Measurements from ENCODE around the gene JAZF1.
"Not testable (repeated sequence)": the region's sequence is repeated elsewhere in the genome, so short reads cannot be mapped to it uniquely, and the experiment has no call there.

The JAZF1 gene

DNA sequence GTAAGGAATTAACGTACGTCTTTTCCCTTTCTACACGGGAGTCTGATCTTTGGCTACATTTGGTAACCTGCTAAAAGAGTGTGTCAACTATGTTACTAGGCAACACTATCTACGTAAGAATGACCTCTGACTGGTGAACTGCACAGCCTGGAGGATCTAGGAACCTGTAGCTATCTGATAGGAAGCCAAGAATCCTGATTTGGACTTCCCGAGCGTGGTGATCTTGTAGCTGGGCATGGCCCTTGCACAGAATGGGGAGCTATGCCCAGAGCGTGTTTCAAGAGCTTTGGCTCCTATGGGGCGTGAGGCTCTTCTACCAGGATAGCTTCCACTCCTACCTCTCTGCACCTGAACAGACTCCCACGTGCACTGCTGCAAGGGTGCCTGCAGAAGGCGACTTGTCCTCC lies 283.2 kb downstream of the JAZF1 start:
- no peak for DNase-seq

DNA sequence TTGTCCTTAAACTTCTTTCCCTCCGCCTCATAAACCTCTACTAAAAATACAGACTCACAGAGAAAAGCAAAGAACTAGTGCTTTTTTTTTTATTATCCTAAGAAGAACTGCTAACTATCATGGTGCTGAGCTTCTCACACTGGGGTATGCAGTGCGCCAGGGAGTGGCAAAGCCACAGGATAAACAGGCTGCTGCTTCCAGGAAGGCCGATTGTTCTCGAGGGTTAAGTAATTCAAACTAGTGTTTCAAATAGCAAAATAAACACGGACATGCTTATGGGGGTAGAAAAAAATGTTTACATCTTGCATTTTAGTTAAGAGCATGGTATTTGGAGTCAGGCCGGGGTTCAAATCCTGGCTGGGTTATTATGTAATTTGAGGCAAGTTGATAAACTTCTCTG lies 283.6 kb downstream of the JAZF1 start:
- DNase-seq = no peak

DNA sequence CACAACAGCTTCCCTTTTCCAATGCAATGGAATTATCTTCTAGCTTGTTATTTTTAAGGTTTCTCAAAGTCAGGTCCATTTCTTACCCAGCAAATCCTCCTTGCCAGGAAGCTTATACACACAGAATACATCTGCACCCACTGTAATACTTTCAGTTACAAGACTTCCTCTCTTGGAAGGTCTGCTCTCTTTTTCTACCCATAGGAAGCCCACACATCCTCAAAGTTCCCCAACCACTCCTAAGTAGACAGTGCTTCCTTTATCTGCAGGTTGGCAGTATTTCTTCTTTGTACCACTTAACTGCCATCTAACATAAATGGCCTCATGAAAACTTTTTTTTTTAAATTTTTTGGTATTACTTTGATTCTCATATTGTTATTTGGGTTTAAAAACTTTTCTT lies 285.0 kb downstream of the JAZF1 start:
- no peak for DNase-seq

DNA sequence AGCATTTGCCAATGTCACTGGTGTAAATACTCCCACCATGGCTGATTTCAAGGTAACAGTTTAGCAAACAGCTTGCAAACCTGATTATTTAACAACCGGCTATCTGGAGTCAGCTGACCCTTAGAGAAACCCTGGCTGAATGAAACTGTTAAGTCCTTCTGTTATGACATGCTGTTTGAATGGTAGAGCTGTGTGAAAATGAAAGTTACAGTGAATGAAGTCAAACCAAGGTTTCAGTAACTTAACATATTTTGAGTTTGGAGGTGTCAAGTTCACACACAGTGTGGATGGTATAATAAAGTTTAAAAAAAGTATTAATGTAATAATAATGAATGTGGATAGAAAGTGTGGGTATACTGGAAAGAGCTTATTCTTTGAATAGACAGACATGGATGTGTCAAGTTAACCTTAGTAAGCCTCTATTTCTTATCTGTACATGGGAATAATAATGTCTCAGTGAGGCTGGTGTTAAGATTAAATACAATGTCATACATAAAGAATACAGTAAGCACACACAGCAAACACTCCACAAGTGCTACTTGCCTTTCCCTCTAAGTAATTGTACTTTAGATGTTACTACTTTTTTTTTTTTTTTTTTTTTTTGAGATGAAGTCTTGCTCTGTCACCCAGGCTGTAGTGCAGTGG lies 290.3 kb downstream of the JAZF1 start:
- DNase-seq = no peak

DNA sequence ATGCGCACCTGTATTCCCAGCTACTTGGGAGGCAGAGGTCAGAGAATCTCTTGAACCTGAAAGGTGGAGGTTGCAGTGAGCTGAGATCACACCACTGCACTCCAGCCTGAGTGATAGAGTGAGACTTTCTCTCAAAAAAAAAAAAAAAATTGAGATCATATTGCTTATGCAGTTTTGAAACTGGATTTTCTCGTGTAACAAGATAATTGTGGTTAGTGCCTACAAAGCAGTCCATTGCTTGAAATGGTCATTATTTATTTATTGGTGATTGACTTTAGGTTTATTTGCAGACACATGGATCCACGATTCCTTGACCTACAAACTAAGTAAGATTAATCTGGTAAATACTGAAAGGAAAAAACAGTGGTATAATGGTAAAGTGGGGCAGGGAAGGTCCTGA lies 290.8 kb downstream of the JAZF1 start:
- no peak for DNase-seq

DNA sequence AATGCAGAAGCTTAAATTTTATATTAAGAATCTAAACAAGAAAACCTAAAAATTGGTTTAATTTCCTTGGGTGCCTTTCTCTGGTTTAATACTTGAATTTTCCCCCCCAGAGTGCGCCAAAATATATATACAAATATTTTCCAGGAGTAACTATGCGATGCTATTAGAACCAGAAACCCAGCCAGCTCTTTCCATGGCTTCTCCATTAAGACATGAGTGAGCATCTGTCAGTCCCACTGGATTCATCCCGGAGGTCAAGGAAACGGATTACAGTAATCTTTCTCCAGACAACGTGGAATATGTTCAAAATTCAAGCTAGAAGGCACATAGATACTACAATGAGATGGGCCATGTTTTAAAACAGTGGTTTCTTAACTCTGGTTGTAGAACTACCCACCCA lies 291.9 kb downstream of the JAZF1 start:
- DNase-seq = no peak

DNA sequence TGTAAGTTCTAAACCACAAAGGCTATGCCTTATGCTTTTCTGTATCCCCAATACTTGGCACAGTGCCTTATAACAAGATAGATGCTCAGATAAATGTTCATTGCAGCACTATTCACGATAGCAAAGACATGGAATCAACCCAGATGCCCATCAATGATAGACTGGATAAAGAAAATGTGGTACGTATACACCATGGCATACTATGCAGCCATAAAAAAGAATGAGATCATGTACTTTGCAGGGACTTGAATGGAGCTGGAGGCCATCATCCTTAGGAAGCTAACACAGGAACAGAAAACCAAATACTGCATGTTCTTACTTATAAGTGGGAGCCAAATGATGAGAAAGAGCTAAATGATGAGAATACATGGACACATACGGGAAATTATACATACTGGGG lies 293.9 kb downstream of the JAZF1 start:
- DNase-seq = not testable (repeated sequence)

DNA sequence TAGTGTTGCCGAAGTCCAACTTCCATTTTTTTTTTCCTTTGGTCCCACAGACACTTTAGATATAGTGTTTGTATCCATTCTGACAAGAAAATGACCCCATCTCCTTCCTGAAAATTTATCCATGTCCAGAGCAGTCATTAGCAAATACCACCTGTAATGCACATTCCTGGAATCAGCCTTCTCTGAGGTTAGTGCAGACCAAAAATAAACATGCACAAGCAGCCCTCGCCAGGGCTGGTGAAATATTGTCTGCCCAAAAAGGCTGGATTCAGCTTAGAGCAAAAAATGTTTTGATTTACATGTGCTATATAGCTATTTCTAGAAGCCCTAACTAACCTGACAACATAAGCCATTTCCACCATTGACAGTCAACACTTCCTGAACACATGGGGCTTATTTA lies 294.9 kb downstream of the JAZF1 start:
- DNase-seq = no peak

DNA sequence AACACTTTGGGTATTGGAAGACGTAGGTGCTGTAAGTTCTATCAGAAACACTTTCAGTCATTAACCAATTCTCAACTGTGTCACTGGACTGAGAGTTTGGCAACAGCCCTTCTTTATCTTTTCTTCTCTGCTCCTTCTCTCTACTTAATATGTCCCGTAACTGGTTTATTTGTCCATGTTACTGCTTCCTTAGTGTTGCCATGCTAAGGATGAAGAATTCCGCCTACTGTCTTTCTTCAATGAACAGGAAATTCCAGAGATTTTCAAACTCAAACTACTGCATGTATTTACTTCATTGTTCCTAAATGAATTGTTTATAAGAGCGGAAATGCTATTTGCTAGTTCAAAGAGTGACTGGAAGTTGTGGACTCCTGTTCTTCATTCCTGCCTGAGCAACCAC lies 296.9 kb downstream of the JAZF1 start:
- no peak for DNase-seq

DNA sequence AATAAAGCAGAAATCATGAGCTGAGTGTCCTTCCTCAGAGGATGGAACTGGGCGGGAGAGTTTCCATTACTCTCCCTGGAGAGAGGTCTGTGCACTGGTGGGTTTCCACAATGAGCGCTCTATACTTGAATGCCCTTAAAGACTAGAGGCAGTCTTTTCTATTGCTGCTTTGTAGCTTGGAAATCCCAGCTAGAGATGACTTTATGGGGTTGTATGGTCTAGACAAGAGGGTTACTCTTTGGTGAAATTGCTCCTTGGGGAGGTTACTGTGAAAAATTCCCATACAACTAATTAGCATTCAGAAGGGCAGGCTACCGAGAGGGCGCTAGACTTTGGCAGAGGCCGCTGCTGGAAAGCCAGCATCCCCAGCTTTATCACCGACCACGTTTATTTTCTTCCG lies 303.8 kb downstream of the JAZF1 start:
- DNase-seq = no peak

DNA sequence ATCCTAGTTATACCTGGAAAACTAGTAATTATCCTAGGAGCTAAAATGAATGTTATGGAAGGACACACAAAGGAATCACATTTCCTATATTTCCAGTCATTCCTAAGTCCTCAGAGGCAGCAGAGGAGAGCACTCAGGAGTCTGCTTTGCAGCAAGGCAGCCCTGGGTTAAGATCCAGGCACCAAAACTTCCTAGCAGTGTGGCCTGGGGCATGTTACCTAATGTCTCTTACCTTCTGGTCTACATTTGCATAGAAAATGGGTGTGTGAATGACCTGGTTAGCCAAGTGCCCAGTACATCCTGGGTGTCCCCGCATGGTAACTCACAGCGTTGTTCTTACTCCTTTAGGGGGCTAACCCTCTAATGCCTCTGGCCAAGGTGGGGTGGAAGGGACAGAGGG lies 304.8 kb downstream of the JAZF1 start:
- DNase-seq = no peak

DNA sequence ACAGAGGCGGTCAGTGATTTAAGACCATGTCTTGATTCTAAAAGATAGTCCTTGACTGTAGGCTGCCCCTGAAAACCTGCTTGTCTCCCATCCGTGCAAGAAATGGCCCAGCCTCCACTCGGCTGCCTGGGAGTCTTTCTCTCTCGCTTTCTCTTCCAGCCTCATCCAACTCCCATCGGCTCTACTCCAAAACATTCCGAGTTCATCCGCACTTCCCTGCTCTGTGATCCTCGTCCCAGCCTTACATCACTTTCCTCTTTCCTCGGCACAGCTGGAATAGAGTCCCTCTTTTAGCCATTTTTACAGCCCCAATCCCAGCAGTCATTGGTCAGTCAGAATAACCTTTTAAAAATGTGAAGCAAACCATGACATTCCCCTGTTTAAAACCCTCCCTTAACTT lies 305.5 kb downstream of the JAZF1 start:
- DNase-seq = no peak

DNA sequence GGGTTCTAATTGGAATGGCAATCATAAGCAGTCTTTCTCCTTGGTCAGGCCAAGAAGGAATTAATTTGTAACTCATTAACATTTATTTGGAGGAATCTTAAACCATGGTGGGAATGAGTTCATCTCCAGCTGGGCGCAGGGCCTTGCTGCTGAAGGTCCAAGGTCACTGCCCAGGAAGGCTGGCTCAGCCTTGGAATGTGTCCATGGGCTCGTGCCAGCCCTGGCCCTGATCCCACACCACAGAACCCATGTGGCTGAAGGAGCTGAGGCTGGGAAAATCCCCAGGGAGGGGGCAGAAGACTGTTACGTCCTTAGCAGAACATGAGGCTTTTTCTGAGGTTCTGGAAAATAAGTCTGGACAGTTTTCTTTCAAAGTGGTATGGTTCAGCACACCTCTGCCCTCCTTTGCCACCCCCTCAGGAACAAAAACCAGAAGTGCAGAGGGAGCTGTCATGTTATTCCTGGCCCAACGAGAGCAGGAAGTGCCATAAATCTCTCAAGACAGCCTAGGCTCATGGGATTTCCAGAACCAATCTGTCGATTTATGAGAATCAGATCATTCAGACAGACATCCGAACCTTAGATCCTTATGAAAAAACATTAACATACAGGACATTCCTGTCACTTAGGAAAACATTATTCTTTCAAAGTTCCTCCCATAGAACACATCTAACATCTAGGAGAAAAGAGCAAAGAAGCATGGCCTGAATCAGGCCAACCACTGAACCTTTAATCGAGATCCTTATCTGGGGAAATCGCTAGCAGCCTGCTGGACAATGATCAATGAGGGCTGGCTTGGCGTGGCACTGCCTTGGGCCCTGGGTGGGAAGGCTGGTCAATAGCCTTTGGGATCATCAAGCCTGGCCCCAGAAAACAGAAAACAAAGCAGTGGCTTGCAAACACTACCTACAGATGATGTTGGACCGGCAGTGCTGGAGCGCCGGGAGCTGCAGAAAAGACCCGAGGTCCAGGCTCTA lies 306.3 kb downstream of the JAZF1 start:
- no peak for DNase-seq

DNA sequence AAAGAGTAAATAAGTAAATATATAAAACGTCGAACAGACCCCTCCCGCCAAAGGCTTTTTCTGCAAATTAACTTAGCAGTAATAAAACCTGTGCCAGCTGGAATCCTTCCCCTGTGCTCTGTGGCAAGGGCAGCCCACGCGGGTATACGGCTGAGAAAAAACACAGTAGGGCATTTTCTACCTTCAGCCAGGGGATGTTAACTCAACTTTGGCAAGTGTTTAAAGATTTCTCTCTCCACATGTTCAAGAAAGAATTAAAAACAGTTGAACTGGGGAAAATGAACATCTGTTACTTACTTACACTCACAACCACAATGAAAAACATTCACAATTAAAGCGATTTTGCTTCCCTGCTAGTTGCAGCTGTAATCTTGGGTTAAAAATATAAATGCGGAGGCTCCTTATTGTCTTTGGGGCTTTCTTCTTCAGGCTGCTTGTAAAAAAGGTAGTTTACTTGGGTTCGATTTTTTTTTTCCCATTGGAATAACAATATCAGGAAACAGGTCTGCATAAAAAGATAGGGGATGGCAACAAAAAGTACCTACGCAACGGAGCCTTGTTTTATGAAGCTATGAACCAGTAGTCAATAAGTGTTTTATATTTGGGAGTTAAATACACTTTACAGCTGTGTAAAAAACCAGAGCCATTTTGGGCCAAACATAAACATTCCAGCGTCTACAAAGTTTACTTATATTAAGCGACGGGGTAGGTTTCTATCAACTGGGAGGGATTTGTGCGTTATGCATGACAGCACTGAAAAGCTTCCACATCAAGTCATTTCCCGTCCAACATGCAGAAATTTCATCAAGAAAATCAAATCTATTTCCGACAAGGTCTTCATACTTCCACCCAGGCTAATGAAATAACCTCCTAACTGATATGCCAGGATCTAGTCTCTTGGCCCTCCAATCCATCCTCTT lies 308.0 kb downstream of the JAZF1 start:
- DNase-seq = no peak

DNA sequence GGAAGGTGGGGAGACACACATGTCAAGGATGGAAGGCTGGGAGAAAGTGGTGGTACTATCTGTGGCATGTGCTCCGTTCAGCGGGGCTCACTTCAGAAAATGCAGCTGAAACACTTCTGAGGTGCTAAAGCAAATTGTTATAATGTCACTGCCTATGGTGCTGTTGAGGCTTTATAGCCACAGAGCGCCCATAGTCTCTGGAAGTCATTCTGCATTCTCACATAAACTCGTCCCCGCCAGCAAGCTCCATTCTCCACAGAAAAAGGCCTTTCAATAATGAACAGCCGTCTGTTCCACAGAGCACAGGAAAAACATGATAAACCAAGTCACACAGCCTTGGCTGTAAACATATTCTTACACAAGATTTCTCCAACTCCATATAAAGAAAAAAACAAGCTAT lies 308.7 kb downstream of the JAZF1 start:
- no peak for DNase-seq

DNA sequence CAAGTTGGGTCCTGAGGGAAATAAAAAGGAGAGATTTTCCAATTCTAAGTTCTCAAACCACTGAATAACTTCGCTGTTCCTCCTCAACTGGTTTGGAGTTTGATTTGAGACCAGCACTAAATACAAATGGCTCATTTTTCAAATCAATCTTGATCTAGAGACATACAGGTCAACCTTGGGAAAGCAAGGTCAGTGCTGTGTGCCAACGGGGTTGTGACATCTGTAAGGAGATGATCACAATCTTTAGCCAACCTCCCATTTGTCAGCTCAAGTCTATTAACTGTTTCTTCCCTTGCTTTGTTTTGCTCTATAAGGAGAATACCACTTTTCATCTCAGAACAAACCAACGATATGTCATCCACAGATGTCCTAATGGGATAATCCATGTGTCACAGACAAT lies 309.5 kb downstream of the JAZF1 start:
- no peak for DNase-seq

DNA sequence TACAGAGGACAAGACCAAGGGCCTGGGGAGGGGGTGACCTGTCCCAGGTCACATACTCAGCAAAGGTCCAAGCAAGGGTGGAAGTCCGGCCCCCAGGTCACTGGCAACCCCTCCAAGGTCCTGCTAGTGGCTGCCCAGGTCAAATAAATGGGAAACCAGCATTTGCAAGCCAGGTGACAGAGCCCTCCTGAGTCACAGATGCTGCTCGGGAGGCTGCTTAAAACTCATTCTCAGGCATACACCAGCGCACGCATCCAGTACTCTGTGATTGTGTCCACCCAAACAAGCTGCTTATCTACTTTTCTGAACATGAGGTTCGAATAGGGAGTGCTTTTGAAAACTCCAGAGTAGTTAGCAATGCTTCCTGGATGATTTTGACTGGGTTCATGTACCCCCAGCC lies 310.0 kb downstream of the JAZF1 start:
- DNase-seq = no peak

DNA sequence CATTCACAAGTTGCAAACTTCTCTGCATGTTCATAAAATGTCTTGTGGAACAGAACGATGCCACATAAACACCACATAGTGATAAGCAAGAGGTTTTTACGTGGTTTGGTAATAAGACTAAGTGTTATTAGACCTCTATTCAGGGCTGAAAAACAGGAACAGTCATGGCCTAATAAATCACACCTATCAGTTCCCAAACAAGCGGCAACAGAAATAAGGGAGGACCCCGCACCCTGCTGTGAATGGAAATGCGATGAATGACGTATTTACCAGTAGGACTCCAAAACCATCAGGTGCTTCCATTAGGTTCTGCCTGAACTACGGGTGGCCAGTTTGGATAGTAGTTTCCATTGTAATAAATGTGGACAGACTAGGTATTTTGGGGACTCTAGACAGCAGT lies 311.5 kb downstream of the JAZF1 start:
- no peak for DNase-seq

DNA sequence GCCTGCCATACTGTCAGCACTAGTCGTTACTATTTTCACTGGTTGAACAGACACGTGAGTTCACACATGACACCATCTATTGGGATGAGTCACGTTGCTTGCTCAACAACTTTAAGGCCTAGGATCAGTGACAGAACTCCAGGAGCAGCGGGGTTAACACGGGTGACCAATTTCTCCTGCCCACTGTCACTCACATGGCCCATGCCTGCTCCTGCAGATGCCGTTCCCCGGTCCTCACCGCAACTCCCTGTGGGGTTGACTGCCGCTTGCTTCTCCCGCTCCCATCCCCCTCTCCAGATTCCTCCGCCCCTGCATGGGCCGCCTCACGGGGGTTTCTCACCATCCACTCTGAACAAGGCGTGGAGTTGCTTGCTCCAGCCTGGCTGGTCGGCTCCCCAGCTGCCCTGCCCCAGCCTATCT lies 312.5 kb downstream of the JAZF1 start:
- DNase-seq = no peak

DNA sequence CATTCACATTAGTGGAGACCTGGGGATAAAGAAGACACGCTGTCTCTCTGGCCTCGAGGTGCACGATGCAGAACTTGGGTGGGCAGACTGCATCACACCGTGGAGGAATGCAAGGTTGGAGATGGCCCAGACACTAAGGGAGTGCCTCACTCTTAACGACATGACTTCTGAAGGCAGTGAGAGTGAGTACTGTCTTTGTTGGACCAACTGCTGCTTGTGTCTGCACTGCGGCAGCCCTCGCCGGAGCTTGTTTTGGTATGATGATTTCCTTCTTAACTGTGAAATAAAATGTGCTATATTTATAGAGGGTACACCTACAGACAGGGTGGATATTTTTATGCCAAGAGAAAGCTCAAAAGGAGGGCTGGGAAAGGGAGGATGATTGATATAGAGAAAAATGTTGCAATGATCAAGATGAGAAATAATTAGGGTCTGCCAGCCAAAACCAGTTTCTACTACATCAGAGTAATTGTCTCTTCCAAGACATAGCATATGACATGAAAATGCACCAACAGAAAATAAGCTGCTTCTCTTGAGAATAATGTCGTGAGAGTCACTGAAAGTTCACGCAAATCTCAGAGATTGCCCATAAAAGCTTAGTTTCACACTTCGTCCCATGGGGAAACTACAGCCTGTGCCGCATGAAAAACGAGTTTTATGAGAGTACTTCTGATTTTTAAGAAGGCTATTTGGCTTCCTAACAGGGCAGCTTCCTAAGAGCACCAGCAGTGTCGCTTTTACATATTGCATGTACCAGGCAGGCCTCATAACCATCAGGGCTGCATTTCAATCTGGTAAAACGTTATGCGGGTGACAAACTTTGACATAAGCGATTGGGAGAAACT lies 313.5 kb downstream of the JAZF1 start:
- DNase-seq = no peak

DNA sequence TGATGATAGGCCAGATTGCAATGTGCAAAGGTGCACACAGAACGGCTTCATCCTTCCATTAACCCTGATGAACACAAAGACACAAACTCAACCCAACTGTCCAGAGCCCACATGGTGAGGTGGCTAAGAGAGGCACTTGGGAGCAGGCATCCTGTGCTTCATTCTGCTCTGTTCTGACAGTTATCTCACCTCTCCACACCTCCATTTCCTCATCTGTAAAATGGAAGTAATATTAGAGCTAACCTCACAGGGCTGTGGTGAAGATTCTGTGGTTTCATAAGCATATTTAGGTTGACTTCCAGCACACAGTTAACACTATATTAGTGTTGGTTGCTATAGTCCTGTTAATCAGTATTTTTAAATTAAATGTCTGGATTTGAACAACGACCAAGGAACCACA lies 314.3 kb downstream of the JAZF1 start:
- DNase-seq = no peak

DNA sequence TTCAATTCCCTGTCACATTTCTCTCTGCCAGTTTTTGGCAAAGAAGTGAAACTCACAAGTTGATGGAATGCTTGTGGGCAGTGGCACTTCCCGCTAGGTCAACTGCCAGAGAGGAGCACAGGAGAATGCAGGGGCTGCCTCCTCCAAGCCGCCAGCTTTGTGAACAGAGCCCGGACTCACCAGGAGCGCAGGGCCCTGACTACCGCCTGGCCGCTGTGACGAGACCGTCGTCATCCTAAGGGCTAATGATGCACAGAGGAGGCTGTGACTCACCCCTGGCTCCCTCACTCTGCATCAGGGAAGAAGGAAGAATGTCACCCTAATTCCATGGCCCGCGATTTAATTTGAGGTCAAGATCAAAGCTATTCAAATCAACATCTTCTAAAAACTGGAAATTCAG lies 316.7 kb downstream of the JAZF1 start:
- DNase-seq = no peak
